A673 (cell line): ENCODE measurements around the gene ZDHHC22. TPM values are rescaled to one million over a fixed set of nuclear protein-coding genes. Genes with fewer than 3 reads are reported as not detected.

Experiments used
- BruUV-seq: library from RNA; stranded (reverse); fragments of 400-500 nt; replicated peaks from 2 replicates; lab custom pipeline; 2021; lab: Mats Ljungman, UMichigan
- CTCF ChIA-PET: fragments of 300-600 bp; sonication (Branson Sonifier 250); formaldehyde crosslinking; loops from one replicate; lab custom pipeline; 2022; ENCODE audit warnings: antibody characterized with exemption; lab: Charles Lee
- POLR2A ChIA-PET: fragments of 300-600 bp; sonication (Branson Sonifier 250); formaldehyde crosslinking; loops from one replicate; lab custom pipeline; 2022; ENCODE audit warnings: antibody characterized with exemption; ENCODE audit not compliant: low non-redundant PET; lab: Charles Lee
- DNase-seq: peaks from one replicate; pipeline ENCODE4 v3.0.0-alpha.2; 2015; ENCODE audit warnings: low spot score
- H3K27ac ChIP-seq: fragments of 200-600 bp; sonication (generic); 2 replicates; pipeline ENCODE4 v1.5.1; 2016; ENCODE audit warnings: mixed run types, low read depth, mild to moderate bottlenecking, mixed read lengths, antibody characterized with exemption, low read length; ENCODE audit not compliant: poor library complexity, severe bottlenecking
- H3K27me3 ChIP-seq: fragments of 200-600 bp; sonication (generic); replicated peaks from 2 replicates; pipeline ENCODE4 v1.6.1; 2017; ENCODE audit warnings: mixed run types, low read depth, mild to moderate bottlenecking, mixed read lengths, antibody characterized with exemption, low read length; ENCODE audit not compliant: insufficient read depth, poor library complexity
- H3K36me3 ChIP-seq: fragments of 200-600 bp; sonication (generic); 2 replicates; pipeline ENCODE4 v1.6.1; 2016; ENCODE audit warnings: mixed run types, mild to moderate bottlenecking, mixed read lengths, antibody characterized with exemption, low read length; ENCODE audit not compliant: insufficient read depth, poor library complexity, severe bottlenecking
- H3K4me1 ChIP-seq: fragments of 200-600 bp; sonication (generic); 2 replicates; pipeline ENCODE4 v1.6.1; 2017; ENCODE audit warnings: mixed run types, mild to moderate bottlenecking, mixed read lengths, antibody characterized with exemption, low read length; ENCODE audit not compliant: insufficient read depth, poor library complexity, severe bottlenecking
- H3K4me3 ChIP-seq: fragments of 200-600 bp; sonication (generic); 2 replicates; pipeline ENCODE4 v1.5.1; 2016; ENCODE audit warnings: low read depth, mixed run types, mild to moderate bottlenecking, mixed read lengths, low read length; ENCODE audit not compliant: poor library complexity, severe bottlenecking
- H3K9me3 ChIP-seq: fragments of 200-600 bp; sonication (generic); 2 replicates; pipeline ENCODE4 v1.6.1; 2016; ENCODE audit warnings: mixed run types, low read depth, mild to moderate bottlenecking, mixed read lengths, antibody characterized with exemption, low read length; ENCODE audit not compliant: poor library complexity, severe bottlenecking
- EZH2 ChIP-seq: fragments of 200-600 bp; sonication (generic); IDR thresholded peaks from 2 replicates; pipeline ENCODE4 v1.6.1; 2017; ENCODE audit warnings: borderline replicate concordance, low read depth, mild to moderate bottlenecking, mixed read lengths, antibody characterized with exemption, low read length; ENCODE audit not compliant: poor library complexity, severe bottlenecking
- intact Hi-C: fragments of 100-400 bp; cut with micrococcal nuclease; formaldehyde crosslinking; loops from one replicate; pipeline ENCODE4 v1.10.0; 2022; ENCODE audit not compliant: unreplicated experiment
- total RNA-seq: library from RNA; stranded (reverse); gene quantifications from 2 replicates; pipeline ENCODE4 v1.2.3, GENCODE V29; 2021
- TF ChIP-seq, protein P1 (sequence below): fragments of 300-800, 200-600 bp; sonication (generic); conservative IDR thresholded peaks from 2 replicates; pipeline ENCODE4 v1.5.1; 2017; ENCODE audit warnings: low read depth, mild to moderate bottlenecking, antibody characterized with exemption, low read length, moderate library complexity, mixed read lengths

The ZDHHC22 gene
- total RNA-seq, 1 experiment from 2014 or later: 0.60 TPM

DNA sequence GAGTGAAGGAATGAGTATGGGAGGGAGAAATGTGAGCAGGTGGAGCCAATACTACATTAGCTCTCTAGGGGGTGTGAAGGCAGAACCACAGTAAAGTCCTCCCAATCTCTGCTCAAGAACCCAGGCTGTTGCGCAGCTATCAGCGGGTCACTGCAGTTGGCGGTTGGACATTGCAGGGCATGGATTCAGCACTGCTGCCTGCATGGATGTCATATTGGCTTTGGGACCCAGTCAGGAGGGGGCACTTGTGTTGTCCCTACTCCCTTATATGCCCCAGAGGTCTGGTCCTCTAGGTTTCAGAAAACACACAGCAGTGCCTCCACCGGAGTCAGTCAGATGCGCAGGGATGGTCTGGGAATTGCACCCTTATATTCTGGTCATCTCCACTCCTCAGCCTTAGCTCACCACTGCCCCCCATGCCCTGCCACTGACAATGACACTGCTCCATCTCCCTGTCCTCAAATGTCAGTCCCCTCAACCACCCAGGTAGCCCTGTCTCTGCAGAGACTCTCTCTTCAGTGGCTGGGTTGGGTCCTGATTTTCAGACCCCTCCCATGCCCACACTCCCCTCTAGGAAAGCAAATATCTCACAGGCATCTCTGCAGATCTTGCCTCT lies 9.6 kb downstream of the ZDHHC22 start:
- Histone ChIP-seq H3K27ac (no peak overlapping the region), H3K27me3 (peaks cover 32% of the 10 kb centered on the region), H3K4me3 (no peak overlapping the region), H3K36me3 (no peaks in the 10 kb centered on the region), H3K4me1 (no peaks in the 10 kb centered on the region), H3K9me3 (no peaks in the 10 kb centered on the region)
- intact Hi-C loops: no loop called here
- DNase-seq: no peak
- ChIA-PET POLR2A (no interaction called here), CTCF (no interaction called here)
- no TSS peak for BruUV-seq
- TF ChIP-seq, protein P1, sequence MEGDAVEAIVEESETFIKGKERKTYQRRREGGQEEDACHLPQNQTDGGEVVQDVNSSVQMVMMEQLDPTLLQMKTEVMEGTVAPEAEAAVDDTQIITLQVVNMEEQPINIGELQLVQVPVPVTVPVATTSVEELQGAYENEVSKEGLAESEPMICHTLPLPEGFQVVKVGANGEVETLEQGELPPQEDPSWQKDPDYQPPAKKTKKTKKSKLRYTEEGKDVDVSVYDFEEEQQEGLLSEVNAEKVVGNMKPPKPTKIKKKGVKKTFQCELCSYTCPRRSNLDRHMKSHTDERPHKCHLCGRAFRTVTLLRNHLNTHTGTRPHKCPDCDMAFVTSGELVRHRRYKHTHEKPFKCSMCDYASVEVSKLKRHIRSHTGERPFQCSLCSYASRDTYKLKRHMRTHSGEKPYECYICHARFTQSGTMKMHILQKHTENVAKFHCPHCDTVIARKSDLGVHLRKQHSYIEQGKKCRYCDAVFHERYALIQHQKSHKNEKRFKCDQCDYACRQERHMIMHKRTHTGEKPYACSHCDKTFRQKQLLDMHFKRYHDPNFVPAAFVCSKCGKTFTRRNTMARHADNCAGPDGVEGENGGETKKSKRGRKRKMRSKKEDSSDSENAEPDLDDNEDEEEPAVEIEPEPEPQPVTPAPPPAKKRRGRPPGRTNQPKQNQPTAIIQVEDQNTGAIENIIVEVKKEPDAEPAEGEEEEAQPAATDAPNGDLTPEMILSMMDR: no peak
- TF ChIP-seq EZH2: no peak

DNA sequence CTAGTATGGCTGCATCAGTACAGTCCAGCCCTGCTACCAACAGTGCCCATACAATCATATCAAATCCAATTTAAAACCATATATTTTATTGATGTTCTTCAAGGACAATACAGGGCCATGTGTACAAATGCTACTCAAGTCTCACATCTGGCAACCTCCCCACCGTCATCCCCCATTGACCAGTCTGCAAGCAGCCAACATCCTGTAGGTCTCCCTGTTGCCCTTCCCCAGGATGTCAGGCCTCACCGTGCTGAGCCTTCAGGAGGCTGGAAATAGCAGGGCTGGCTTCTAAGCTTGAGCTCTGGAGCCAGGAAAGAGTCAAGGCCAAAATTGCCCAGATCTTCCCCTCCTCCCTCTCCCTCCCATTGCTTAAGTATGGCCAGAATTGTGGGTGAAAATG lies 10.4 kb downstream of the ZDHHC22 start:
- no peak for TF ChIP-seq EZH2
- TF ChIP-seq, protein P1: no peak
- intact Hi-C loops: no loop called here
- H3K4me3 ChIP-seq: no peak overlapping the region
- ChIA-PET CTCF (no interaction called here), POLR2A (no interaction called here)
- H3K9me3 ChIP-seq: no peaks in the 10 kb centered on the region
- peaks cover 27% of the 10 kb centered on the region for H3K27me3 ChIP-seq
- BruUV-seq: no TSS peak
- no peaks in the 10 kb centered on the region for H3K36me3 ChIP-seq
- H3K27ac ChIP-seq: no peak overlapping the region
- H3K4me1 ChIP-seq: no peaks in the 10 kb centered on the region
- DNase-seq: no peak

DNA sequence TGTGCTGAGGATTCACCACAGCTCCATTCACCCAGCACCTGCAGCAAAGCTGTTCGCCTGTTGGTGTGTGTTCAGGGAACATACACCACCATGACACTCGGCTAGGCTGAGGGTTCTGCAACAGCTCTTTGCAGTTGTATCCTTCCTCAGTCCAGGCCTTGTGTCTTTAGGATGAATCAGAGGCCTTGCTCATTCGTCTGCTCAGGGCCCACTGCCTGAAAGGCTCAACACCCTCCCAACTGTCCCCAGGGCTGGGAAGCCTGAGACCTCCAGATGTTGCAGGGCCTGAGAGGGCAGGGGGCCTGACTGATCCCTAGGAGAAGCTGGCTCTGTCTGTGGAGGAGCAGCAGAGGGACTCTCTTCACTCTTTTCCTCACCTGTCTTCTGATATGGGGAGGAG lies 11.2 kb downstream of the ZDHHC22 start:
- no peak for DNase-seq
- ChIA-PET POLR2A (no interaction called here), CTCF (no interaction called here)
- Histone ChIP-seq H3K27ac (no peak overlapping the region), H3K36me3 (no peaks in the 10 kb centered on the region), H3K27me3 (peaks cover 20% of the 10 kb centered on the region), H3K4me1 (no peaks in the 10 kb centered on the region), H3K9me3 (no peaks in the 10 kb centered on the region), H3K4me3 (no peak overlapping the region)
- intact Hi-C loops: no loop called here
- BruUV-seq: no TSS peak
- TF ChIP-seq EZH2: no peak
- TF ChIP-seq, protein P1: no peak
